ENCODE measurements around the gene LMOD3. TPM values are rescaled to one million over a fixed set of nuclear protein-coding genes. Genes with fewer than 3 reads are reported as not detected.

The LMOD3 gene
- total RNA-seq, 1 experiment from 2014 or later, result not detected

DNA sequence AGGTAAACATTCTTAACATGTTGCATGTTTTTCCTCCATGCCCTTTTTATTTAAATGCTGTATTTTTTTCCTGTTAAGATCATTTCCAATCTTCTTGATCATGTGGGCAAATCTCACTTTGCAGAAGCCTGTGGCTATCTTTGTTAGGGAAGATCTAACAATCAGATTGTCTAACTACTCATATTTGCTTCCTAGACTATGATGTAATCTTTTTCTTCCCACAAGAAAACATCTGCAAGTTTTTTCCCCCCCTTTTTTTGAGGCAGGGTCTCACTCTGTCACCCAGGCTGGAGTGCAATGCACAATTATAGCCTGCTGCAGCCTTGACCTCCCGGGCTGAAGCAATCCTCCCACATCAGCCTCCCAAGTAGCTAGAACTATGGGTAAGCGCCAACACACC lies 15.0 kb upstream of the LMOD3 start:
- no peaks in the 10 kb centered on the region for H3K36me3 ChIP-seq (ENCODE audit: control insufficient read depth, insufficient read depth, low read length)
- H3K27me3 ChIP-seq (ENCODE audit: control insufficient read depth, insufficient read depth, low read length), result no peaks in the 10 kb centered on the region
- no peak for ATAC-seq
- intact Hi-C loops (cut with micrococcal nuclease; ENCODE audit: unreplicated experiment), result no loop called here
- BruUV-seq (replicated peaks), result no TSS peak
- no peaks in the 10 kb centered on the region for H3K4me1 ChIP-seq (ENCODE audit: control insufficient read depth, insufficient read depth, low read length)
- TF ChIP-seq, protein P1, sequence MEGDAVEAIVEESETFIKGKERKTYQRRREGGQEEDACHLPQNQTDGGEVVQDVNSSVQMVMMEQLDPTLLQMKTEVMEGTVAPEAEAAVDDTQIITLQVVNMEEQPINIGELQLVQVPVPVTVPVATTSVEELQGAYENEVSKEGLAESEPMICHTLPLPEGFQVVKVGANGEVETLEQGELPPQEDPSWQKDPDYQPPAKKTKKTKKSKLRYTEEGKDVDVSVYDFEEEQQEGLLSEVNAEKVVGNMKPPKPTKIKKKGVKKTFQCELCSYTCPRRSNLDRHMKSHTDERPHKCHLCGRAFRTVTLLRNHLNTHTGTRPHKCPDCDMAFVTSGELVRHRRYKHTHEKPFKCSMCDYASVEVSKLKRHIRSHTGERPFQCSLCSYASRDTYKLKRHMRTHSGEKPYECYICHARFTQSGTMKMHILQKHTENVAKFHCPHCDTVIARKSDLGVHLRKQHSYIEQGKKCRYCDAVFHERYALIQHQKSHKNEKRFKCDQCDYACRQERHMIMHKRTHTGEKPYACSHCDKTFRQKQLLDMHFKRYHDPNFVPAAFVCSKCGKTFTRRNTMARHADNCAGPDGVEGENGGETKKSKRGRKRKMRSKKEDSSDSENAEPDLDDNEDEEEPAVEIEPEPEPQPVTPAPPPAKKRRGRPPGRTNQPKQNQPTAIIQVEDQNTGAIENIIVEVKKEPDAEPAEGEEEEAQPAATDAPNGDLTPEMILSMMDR (IDR thresholded peaks at IDR 0.05), result no peak
- no peak for TF ChIP-seq SIN3A (IDR thresholded peaks at IDR 0.05; ENCODE audit: borderline replicate concordance, insufficient read depth, low read depth, low read length)
- TF ChIP-seq, protein P2, sequence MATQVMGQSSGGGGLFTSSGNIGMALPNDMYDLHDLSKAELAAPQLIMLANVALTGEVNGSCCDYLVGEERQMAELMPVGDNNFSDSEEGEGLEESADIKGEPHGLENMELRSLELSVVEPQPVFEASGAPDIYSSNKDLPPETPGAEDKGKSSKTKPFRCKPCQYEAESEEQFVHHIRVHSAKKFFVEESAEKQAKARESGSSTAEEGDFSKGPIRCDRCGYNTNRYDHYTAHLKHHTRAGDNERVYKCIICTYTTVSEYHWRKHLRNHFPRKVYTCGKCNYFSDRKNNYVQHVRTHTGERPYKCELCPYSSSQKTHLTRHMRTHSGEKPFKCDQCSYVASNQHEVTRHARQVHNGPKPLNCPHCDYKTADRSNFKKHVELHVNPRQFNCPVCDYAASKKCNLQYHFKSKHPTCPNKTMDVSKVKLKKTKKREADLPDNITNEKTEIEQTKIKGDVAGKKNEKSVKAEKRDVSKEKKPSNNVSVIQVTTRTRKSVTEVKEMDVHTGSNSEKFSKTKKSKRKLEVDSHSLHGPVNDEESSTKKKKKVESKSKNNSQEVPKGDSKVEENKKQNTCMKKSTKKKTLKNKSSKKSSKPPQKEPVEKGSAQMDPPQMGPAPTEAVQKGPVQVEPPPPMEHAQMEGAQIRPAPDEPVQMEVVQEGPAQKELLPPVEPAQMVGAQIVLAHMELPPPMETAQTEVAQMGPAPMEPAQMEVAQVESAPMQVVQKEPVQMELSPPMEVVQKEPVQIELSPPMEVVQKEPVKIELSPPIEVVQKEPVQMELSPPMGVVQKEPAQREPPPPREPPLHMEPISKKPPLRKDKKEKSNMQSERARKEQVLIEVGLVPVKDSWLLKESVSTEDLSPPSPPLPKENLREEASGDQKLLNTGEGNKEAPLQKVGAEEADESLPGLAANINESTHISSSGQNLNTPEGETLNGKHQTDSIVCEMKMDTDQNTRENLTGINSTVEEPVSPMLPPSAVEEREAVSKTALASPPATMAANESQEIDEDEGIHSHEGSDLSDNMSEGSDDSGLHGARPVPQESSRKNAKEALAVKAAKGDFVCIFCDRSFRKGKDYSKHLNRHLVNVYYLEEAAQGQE (IDR thresholded peaks at IDR 0.05; ENCODE audit: insufficient read depth in 1 of 2, low read depth in 2 of 2, low read length in 1 of 2), result no peak
- TF ChIP-seq POLR2AphosphoS5 (IDR thresholded peaks at IDR 0.05; ENCODE audit: low read depth, low read length), result no peak
- TF ChIP-seq TCF7L2 (IDR thresholded peaks at IDR 0.05; ENCODE audit: low read depth, low read length), result no peak
- ChIA-PET CTCF (no interaction called here), POLR2A (no interaction called here)
- no peak overlapping the region for H3K27ac ChIP-seq (ENCODE audit: low read length)
- H3K9me3 ChIP-seq (ENCODE audit: control insufficient read depth, insufficient read depth, low read depth, low read length), result no peaks in the 10 kb centered on the region
- H3K4me3 ChIP-seq (ENCODE audit: low read depth in 2 of 2, low read length in 2 of 2), result no peak overlapping the region
- in situ Hi-C loops (cut with HindIII; ENCODE audit: low pct_unique_long_range_greater_than_20kb, low sequenced_read_pairs), result no loop called here
- no peak for DNase-seq (ENCODE audit: low read depth, low spot score)

DNA sequence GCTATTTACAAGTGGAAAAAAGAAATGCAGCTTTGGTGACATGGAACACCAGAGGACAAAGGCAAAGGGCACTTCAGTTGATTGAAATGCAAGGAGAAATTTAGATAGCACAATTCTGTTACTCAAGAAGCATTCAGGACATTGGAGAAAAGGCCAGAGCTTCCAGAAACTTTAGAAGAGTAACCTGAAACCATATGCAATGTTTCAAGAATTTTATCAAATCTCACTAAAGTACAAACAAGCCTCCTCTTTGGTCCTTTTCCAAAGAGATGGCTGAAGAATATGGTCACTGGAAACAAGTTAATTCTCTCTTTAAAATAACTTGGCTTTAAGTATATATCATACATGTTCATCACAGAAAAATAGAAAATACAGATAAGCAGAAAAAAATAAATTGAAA lies 14.6 kb upstream of the LMOD3 start:
- Histone ChIP-seq H3K27me3 (ENCODE audit: control insufficient read depth, insufficient read depth, low read length) (no peaks in the 10 kb centered on the region), H3K4me1 (ENCODE audit: control insufficient read depth, insufficient read depth, low read length) (no peaks in the 10 kb centered on the region), H3K4me3 (ENCODE audit: low read depth in 2 of 2, low read length in 2 of 2) (no peak overlapping the region), H3K9me3 (ENCODE audit: control insufficient read depth, insufficient read depth, low read depth, low read length) (no peaks in the 10 kb centered on the region), H3K36me3 (ENCODE audit: control insufficient read depth, insufficient read depth, low read length) (no peaks in the 10 kb centered on the region), H3K27ac (ENCODE audit: low read length) (no peak overlapping the region)
- TF ChIP-seq, protein P2 (IDR thresholded peaks at IDR 0.05; ENCODE audit: insufficient read depth in 1 of 2, low read depth in 2 of 2, low read length in 1 of 2), result no peak
- no TSS peak for BruUV-seq (replicated peaks)
- DNase-seq (ENCODE audit: low read depth, low spot score), result no peak
- intact Hi-C loops (cut with micrococcal nuclease; ENCODE audit: unreplicated experiment) (no loop called here), in situ Hi-C loops (cut with HindIII; ENCODE audit: low pct_unique_long_range_greater_than_20kb, low sequenced_read_pairs) (no loop called here)
- no peak for ATAC-seq
- ChIA-PET CTCF (no interaction called here), POLR2A (no interaction called here)
